Keratinocyte (primary cell): ENCODE measurements around the gene PCARE.

ENCODE experiments used
- CTCF ChIP-seq, 3 experiments: IDR thresholded peaks in 1 of 3; conservative IDR thresholded peaks in 1 of 3; optimal IDR thresholded peaks in 1 of 3; 2 replicates in 2 of 3; 3 replicates in 1 of 3; pipeline versions ENCODE3 to v1.5.1; 2011; ENCODE audit warnings: low read length in 3 of 3, mild to moderate bottlenecking in 3 of 3, moderate library complexity in 2 of 3, control low read depth in 1 of 3, inconsistent platforms in 1 of 3; ENCODE audit not compliant: insufficient read depth in 2 of 3; ENCODE audit errors: extremely low read depth in 1 of 3
- EZH2 ChIP-seq: IDR thresholded peaks from one replicate; pipeline ENCODE4 v1.6.1; 2012; ENCODE audit warnings: inconsistent platforms, mild to moderate bottlenecking, low read length, moderate library complexity

DNA sequence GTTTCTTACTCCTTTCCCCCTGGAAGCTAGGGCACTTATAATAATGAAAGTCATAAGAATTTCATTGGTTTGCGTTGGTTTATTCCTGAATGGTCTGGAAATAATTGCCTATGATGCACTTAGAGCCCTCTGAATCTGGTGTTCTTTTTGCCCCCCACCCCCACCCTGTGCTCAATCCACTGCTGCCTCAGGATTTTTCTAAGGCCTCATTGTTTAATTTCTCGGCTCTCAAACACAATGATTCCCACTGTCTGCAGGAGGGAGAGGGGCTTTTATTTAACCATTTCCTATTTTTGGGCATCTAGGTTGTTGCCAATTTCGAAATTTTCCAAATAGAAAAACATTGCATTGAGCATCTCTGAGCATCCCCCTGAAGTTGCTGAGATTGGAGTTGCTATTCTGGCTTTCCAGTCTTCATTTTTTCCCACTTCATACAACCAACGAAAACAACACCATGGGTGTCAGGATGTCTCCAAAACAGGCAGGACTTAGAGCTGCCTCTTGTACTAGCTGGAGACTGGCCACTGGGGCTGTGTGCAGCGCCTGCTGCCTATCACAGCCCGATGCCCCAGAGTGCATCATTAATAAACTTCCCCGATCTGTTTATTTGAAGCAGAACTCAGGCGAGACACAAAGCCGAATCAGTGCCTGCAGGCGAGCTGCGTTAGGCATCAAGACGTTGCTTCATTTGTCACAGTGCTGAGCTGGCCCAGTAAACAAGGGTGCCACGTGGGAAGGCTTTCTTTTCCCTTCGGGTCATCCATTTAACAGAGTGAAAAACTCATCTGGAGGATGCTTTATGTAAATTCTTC, 1.8 kb upstream of the PCARE start:
- no peak for TF ChIP-seq CTCF (optimal IDR thresholded peaks at IDR 0.05 in 1 of 3, IDR thresholded peaks at IDR 0.05 in 1 of 3, conservative IDR thresholded peaks at IDR 0.05 in 1 of 3; ENCODE audit: extremely low read depth in 1 of 3, insufficient read depth in 2 of 3, low read length in 3 of 3)
- no peak for TF ChIP-seq EZH2
